Stimulated activated CD8-positive, alpha-beta memory T cell treated with anti-CD3 and anti-CD28 coated beads, Interleukin-15, amount 100 ng/mL, for 48 hours (primary cell): ENCODE results near the gene PYCARD.
"Not testable (repeated sequence)": the region's sequence is repeated elsewhere in the genome, so short reads cannot be mapped to it uniquely, and the experiment has no call there.

Experiments used
- DNase-seq, 2 donors: peaks; one replicate each; pipeline ENCODE4 v3.0.0-alpha.2; 2020; ENCODE audit warnings: low read depth in 2 of 2

Gene PYCARD

GRCh38 chr16:31215287-31216162 is 13.0 kb upstream of the PYCARD start:
- DNase-seq: no peak

DNA sequence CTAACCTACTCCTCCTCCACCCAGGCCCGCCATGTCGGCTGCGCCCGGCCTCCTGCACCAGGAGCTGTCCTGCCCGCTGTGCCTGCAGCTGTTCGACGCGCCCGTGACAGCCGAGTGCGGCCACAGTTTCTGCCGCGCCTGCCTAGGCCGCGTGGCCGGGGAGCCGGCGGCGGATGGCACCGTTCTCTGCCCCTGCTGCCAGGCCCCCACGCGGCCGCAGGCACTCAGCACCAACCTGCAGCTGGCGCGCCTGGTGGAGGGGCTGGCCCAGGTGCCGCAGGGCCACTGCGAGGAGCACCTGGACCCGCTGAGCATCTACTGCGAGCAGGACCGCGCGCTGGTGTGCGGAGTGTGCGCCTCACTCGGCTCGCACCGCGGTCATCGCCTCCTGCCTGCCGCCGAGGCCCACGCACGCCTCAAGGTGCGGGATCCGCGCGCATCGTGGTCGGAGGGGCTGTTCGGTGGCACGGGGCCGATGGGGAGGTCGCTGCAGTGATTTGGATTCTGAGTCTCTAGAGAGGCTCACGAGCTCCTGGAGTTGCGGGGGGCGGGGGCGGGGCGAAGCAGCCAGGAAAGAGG is 12.2 kb upstream of the PYCARD start:
- no peak for DNase-seq

- no peak for DNase-seq
These were observed 11.5 kb upstream of the PYCARD start, which contains the start of gene TRIM72 for GRCh38 chr16:31213877-31214707. Gene TRIM72 (plus strand): TSS chr16:31214119. CDS start chr16:31214739, 620 bp downstream.

- DNase-seq: no peak
These were observed 10.8 kb upstream of the PYCARD start for GRCh38 chr16:31213342-31213741.

- DNase-seq: no peak
These were observed 4.2 kb upstream of the PYCARD start for GRCh38 chr16:31206776-31207175.

- DNase-seq: no peak
These were observed 2.5 kb upstream of the PYCARD start for GRCh38 chr16:31204871-31205666.

GRCh38 chr16:31201582-31202413 is 762 bp downstream of the PYCARD start:
- DNase-seq: no peak

DNA sequence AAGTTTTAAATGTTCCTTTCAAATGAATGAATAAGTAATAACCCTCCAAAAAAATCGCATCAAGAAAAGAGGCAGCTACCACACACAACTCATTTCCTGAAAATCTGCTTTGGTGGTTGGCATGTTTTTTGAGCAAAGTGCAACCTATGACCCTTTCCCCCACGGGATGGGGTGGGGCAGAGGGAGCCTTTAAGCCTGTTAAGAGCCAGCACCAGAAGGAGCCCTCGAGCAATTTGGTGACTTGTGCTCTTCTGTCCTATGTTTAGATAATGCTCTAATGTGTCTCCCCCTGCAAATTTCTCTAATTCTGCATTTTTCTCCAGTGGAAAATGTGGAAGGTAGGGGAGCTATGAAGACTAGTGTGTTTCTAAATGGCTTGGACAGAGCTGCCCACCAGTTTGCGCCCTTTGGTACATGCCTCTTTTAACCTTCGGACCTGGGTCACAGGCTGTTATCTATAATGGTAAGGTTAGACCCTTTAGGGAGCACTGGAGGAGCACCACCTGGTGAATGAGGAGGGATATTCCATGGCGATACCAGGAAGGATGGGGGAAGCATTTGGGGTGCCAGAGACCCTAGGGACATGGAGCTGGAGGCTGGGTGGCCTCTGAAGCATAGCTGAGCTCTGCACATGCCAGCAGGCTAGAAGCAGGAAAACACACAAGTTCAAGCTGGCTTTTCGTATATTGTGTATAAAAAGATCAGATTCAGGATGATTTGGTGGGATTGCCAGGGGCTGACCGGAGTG is 1.6 kb downstream of the PYCARD start:
- no peak for DNase-seq

GRCh38 chr16:31200111-31200510 is 2.4 kb downstream of the PYCARD start:
- not testable (repeated sequence) for DNase-seq

GRCh38 chr16:31199430-31200041 is 3.0 kb downstream of the PYCARD start:
- DNase-seq: no peak

DNA sequence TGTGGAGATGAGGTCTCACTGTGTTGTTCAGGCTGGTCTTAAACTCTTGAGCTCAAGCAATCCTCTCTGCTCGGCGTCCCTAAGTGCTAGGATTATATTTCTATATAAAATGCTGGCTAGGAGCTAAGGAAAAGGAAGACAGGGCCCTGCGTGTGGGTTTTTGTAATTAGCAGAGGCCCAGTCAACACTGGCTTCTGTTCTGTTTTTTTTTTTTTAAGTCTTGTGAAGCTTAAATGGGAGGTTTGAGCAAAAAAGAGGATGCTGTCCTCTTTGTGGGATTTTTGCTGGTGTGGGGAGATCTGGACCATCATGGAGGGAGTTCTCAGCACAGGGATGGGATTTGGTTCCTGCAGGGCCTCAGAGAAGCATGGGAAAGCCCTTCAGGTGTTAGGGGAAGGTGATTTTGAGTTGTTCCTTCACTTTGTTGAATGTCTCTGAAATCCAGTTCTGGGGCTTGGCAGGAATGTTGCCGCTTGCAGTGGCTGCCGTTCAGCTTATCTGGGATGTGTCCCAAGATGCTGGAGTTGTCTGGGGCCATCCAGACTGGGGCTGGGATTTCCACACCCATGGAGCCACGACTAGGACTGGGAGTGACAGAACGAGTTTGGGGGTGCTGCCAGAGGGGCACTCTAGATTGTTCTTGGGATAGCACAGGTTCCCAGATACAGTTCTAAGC is 4.2 kb downstream of the PYCARD start:
- no peak for DNase-seq

GRCh38 chr16:31196324-31197088 is 6.1 kb downstream of the PYCARD start:
- DNase-seq: no peak

GRCh38 chr16:31195861-31196260 is 6.7 kb downstream of the PYCARD start:
- not testable (repeated sequence) for DNase-seq

DNA sequence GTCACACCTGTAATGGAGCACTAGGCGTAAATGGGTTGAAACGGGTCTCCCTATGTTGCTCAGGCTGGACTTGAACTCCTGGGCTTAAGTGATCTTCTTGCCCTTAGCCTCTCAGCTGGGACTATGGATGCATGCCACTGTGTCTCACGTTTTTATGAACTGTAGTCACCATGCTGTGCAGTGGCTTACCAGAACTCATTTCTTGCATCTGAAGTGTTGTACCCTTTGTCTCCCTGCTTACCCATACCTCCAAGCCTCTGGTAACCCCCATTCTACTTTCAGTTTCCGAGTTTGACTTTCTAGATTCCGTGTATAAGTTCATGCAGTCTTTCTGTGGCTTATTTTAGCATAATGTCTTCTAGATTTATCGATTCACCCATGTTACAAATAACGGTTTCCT is 7.7 kb downstream of the PYCARD start:
- no peak for DNase-seq

GRCh38 chr16:31193874-31194273 is 8.7 kb downstream of the PYCARD start:
- DNase-seq: no peak

DNA sequence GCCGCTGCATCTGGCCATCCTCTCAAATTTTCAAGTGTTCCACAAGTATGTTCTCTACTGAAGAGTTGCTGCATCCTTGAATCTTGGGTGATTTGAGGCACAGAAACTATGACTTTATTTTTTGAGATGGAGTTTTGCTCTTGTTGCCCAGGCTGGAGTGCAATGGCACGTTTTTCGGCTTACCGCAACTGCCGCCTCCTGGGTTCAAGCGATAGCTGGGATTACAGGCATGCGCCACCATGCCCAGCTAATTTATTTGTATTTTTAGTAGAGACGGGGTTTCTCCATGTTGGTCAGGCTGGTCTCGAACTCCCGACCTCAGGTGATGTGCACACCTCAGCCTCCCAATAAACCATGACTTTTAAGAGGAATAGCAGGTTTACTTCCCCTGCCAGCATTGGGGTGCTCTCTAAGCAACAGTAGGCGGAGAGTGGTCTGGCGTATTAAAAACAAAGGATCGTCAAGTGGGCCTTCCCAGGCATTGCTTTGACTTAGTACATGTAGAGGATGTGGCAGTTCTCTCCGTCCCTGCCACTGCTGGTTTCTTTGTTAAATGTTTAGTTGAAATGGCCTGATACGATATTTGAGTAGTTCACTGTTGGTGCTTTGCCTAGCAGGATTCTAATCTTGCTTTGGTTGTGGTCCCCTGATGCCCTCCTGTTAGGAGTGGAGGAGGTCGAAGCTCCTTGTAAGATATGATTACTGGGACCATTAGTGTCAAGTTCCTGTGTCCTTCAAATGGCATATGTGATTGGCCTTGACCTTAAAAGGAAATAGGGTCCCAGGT is 9.5 kb downstream of the PYCARD start:
- no peak for DNase-seq

DNA sequence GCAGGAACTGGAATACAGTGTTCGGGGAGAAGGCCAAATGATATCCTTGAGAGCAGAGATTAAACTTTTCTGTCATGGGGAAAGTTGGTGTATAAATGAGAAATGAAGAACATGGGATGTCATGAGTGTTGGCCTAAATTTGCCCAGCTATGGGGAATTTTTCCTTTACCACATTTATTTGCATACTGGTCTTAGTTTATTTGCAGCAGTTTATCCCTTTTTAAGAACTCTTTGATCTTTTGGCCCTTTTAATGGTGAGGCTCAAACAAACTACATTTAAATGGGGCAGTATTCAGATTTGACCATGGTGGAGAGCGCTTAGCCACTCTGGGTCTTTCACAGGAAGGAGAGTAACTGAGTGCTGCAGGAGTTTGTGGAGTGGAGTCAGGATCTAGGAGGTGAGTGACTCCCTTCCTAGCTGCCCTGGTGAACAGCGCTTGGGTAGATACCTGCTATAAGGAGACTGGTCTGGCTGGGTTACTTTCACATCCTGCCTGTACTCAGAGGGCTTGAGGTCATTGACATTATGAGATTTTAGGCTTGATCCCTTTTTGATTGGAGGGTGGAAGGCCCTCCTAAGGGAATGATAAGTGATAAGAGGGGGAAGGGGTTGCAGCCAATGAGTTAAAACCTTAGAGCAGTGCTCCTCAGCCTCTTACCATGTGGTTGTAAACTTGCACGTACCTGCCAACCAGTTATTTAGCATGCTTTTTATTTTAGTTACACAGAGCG is 10.7 kb downstream of the PYCARD start:
- no peak for DNase-seq
